Right renal cortex interstitium (tissue), 3 donors: ENCODE data around the gene VKORC1. TPM values are rescaled to one million over a fixed set of nuclear protein-coding genes. Genes with fewer than 3 reads are reported as not detected.

ENCODE experiments used
- DNase-seq, 3 donors: peaks; one replicate each; pipeline ENCODE4 v3.0.0-alpha.2; 2013; ENCODE audit warnings: low read depth in 3 of 3, low spot score in 2 of 3
- polyA plus RNA-seq, 3 donors: library from polyadenylated mRNA; unstranded; fragments of 120-200 nt; gene quantifications; one replicate each; pipeline ENCODE4 v1.2.1, GENCODE V29; 2013; ENCODE audit not compliant: insufficient read length in 3 of 3

The VKORC1 gene
- polyA plus RNA-seq, 3 donors: 65.6 to 75.1 (median 75.1) TPM

DNA sequence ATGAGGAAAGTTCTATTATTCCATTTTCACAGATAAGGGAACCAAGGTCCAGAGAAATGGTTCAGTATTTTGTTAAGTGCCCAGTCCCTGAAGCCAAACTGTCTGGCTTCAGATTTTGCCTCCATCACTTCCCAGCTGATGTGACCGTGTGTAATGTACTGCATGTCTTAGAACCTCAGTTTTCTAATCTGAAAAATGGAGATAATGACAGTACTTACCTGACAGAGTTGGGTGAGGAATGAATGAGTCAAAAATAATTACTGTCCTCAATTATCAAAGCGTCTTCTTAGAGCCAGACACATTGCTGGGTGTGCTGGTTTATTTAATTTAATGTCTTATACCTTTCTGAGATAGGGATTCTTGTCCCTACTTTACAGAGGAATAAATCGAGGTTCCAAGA, 27.3 kb downstream of the VKORC1 start:
- DNase-seq: no peak

DNA sequence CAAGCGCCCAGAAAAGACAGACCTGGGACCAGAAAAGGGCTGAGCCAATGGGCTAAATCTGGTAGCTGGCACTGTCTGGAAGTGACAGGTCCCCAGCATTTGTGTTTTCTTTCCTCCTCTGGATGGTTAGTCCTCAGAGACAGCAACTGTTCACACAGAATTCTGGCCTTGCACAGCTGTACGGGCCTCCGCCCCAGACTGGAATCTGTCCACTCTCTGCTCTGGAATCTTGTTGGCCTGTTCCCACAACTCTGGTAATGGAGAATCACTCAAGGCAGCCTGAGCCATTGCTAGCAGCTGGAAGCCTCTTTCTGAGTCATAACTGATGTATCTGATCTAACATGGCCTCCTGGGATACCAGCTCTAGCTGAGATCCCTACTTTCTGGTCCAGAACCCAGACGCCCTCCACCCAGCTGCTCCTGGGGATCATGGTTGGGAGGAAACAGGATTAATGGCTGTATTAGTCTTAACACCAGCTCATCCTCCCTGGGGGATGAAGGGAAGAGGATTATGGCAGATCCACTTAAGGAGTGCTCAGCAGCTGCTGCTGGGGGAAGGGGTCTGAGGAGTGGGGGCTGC, 29.6 kb downstream of the VKORC1 start:
- no peak for DNase-seq

DNA sequence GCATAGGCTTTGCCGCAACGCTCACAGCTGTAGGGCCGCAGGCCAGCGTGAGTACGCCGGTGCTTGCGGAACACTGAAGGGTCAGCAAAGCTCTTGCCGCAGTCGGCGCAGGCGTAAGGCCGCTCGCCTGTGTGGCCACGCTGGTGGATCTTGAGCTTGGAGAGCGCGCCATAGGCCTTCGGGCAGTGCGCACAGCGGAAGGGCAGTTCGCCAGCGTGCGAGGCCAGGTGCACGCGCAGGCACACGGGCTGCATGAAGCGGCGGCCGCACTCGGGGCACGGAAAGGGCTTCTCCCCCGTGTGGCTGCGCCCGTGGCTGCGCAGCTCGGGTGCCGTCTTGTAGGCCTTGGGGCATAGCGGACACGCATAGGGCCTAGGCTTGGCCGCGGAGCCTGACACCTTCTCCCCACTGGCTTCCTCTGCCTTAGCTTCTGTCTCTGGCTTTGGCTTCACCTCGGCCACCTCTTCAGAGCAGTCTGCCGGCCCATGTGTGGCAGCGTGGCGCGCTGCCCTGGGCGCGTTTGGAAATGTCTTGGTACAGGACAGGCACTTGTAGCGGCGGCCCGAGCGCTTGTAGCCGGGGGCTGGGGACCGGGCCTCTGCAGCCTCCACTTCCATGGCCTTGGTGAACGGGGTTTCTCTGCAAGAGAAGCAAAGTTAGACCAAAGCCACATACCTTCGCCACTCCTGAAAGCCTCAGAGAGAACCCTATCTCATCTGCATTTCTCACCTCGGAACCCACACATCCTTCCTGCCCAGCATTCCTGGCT, 30.6 kb downstream of the VKORC1 start:
- no peak for DNase-seq

DNA sequence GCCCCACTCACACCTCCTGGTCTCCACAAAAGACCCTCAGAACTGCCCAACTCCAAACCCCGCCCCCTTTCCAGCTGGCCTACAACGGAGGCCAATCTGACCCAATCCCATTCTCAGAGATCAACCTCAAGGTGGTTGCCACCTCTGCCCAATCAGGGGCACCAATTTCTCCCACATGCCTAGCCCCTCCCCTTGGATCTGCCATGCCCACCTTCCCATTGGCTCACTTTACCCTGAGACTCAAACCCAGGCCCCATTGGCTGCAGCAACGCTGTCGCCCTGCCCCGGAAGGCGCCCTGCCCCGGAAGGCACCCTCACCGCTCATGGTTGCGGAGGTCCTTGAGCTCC, 31.1 kb downstream of the VKORC1 start:
- no peak for DNase-seq

DNA sequence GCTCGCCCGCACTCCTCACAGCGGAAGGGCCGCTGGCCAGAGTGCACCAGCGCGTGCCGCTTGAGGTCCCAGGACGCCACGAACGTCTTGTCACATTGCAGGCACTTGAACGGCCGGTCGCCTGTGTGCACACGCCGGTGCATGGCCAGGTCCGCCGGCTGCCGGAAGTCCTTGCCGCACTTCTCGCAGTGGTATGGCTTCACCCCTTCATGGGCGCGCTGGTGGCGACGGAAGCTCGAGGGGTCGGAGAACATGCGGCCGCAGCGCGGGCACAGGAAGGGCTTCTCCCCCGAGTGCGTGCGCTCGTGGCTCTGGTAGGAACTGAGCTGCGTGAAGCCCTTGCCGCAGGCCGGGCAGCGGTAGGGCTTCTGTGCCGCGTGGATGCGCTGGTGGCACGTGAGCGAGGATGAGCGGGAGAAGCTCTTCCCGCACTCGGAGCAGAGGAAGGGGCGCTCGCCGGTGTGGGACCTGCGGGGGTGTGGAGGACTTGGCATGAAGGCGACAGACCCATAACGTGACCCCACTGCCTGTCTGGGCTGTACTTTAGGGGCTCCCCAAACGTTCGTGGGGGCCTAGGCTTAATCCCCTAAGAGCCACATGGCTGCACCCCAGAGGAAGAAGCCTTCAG, 32.7 kb downstream of the VKORC1 start:
- no peak for DNase-seq

DNA sequence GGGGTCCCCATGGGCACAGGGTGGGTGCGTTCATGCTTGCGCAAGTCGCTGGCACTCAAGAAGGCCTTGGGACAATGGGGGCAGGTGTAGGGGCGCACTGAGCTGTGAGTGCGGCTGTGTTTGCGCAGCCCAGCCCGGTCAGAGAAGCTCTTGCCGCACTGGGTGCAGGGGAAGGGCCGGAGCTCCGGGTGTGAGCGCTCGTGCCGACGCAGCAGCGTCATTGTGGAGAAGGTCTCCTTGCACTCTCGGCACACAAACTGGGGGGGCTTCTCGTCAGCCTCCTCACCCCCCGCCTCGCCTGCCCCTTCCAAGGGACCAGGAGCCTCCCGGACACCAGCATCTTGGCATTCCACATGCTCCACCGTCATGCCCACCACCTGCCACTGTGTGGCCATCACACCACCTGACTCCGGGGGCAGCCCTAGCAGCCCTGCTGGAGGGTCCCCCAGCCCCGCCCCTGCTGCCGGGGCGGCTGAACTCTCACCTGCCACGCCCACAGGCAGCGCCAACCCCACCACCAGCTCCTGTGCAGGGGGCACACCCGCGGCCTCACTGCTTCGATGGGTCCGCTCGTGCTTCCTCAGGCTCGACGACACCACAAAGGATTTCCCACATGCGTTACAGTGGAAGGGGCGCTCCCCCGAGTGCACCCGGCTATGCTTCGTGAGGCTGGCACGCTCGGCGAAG, 33.3 kb downstream of the VKORC1 start:
- DNase-seq: no peak

DNA sequence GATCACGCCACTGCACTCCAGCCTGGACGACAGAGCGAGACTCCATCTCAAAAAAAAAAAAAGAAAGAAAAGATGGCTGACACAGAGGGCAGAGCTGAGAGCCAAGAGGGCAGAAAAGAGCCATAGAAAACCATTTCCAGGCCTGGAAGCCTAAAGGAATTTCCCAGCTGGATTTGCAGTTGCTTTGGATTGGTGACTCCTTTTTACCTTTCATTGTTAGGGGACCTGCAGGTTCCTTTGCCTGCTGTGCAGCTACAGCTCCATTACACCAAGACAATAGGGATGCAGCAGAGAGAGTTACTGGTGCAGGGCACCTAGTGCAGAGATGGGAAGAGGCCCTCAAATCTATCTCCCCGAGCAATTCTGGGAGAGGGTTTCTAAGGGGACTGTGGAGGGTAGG, 39.0 kb downstream of the VKORC1 start:
- no peak for DNase-seq

DNA sequence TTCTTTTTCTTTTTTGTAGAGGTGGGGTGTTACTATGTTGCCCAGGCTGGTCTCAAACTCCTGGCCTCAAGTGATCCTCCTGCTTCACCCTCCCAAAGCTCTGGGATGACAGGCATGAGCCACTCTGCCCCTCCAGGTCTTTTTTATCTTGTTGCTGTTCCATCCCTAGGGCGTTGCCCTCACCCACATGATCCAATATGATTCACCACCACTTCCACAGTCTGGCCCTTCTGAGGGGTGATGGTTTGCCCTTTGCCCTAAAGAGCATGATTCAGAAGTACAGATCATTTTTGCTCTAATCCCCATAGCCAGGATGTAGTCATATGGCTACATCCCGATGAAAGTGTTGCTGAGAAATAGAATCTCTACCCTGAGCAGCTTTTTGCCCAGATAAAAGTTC, 42.5 kb downstream of the VKORC1 start:
- DNase-seq: no peak

DNA sequence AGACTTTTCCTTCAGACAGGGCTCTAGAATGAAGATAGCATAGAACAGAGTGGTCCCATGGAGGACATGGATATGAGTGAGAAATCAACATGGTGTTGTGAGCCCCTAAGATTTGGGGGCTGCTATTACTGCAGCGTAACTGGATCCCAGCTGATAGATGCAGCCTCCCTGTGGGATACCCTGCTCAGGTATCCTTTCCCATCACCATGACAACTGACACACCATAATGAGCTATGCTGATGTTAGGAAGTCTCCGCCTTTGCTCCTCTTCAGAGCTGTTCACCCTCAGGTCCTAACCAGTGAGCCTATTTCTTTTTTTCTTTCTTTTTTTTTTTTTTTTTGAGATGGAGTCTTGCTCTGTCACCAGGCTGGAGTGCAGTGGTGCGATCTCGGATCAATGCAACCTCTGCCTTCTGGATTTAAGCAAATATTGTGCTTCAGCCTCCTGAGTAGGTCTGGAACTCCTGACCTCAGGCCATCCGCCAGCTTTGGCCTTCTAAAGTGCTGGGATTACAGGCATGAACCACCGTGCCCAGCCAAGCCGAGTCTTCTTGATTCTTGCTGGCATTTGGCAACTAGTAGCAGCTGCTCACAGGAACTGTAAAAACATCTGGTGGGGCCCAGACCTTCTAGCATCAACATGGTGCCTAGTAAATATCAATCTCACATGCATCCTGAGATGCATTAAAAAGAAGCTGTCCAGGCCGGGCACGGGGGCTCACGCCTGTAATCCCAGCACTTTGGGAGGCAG, 44.1 kb downstream of the VKORC1 start:
- no peak for DNase-seq

DNA sequence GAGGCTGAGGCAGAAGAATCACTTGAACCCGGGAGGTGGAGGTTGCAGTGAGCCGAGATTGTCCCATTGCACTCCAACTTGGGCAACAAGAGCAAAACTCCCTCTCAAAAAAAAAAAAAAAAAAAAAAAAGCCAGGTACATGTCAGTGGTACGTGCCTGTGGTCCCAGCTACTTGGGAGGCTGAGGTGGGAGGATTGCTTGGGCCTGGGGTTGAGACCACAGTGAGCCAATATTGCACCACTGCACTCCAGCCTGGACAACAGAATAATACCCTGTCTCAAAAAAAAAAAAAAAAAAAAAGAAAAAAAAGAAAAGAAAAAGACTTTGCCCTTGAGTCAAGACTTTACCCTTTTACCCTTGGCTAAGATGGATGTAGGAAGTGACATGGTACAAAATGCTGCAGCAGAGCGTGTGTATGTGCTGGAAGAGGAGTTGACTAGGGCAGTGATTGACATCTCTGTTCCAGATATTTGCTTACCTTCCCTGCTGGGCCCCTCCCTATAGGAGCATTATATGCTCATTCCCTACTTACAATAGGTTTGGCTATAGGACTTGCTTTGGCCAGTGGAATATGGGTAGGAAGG, 50.6 kb downstream of the VKORC1 start:
- no peak for DNase-seq

DNA sequence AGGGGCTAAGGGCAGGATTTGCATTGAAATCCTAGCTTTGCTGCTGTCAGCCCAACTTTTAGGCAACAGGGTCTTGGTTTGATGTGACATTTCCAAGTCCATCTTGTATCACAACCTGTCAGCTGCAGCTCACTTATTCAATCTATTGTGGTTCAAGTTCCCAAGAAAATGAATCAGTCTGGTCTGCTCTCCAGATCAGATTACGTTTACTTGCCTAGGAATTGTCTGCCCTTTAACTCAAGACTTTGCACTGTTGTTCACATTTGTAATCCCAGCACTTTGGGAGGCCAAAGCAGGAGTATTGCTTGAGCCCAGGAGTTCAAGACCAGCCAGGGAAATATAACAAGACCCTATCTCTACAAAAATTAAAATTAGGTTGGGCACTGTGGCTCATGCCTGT, 51.2 kb downstream of the VKORC1 start:
- no peak for DNase-seq

DNA sequence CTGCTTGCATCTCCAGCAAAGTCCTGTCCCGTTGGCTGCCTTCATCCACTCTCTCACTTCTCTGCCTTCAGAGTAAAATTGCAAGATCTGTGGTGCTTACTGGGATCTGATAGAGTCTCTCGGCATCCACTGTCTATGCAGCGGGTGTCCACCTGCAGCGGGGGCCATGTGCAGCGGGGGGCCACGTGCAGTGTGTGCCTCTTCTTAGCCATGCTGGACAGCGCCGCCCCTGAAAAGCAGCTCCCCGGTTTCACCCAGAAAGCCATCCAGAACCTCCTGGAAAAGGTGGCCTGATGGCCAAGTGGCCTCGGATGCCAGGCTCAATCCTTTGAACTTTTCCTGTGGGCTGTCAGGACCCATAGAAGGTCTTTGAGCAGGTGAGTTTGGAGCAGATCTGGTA, 51.7 kb downstream of the VKORC1 start:
- no peak for DNase-seq

Other genes with a start within 250 kb of the VKORC1 start
- 10 to 100 TPM; 35.8 to 40.7 (median 39.3) TPM for gene BCL7C, start 200.7 kb downstream of the VKORC1 start, polyA plus RNA-seq
- 1 to 10 TPM; 6.7 to 7.4 (median 6.7) TPM for gene CTF1, start 198.2 kb downstream of the VKORC1 start, polyA plus RNA-seq
- 10 to 100 TPM; 16.1 to 20.5 (median 18.0) TPM for gene FBXL19, start 171.2 kb downstream of the VKORC1 start, polyA plus RNA-seq
- gene ORAI3, start 145.7 kb downstream of the VKORC1 start, polyA plus RNA-seq: 10 to 100 TPM; 18.0 to 19.6 (median 19.2) TPM
- gene SETD1A, start 137.0 kb downstream of the VKORC1 start, polyA plus RNA-seq: 10 to 100 TPM; 13.0 to 14.4 (median 13.2) TPM
- 1 to 10 TPM; 7.3 to 8.9 (median 8.3) TPM for gene HSD3B7, start 109.6 kb downstream of the VKORC1 start, polyA plus RNA-seq
- gene STX1B, start 84.2 kb downstream of the VKORC1 start, polyA plus RNA-seq: 1 to 10 TPM in 2 of 3 donors, under 1 TPM in 1; 0.89 to 1.3 (median 1.0) TPM
- gene STX4, start 61.2 kb downstream of the VKORC1 start, polyA plus RNA-seq: 10 to 100 TPM; 33.9 to 36.1 (median 34.4) TPM
- 1 to 10 TPM; 3.2 to 4.1 (median 3.7) TPM for gene ZNF668, start 20.6 kb downstream of the VKORC1 start, polyA plus RNA-seq
- 10 to 100 TPM; 10.8 to 11.9 (median 11.7) TPM for gene ZNF646, start 20.4 kb downstream of the VKORC1 start, polyA plus RNA-seq
- gene PRSS53, start 5.9 kb downstream of the VKORC1 start, polyA plus RNA-seq: under 1 TPM; 0.44 to 0.82 (median 0.60) TPM
- 10 to 100 TPM; 32.4 to 37.6 (median 35.1) TPM for gene BCKDK, start 13.6 kb upstream of the VKORC1 start, polyA plus RNA-seq
- gene KAT8, start 22.9 kb upstream of the VKORC1 start, polyA plus RNA-seq: 10 to 100 TPM; 57.7 to 66.8 (median 58.0) TPM
- gene PRSS8, start 40.9 kb upstream of the VKORC1 start, polyA plus RNA-seq: 10 to 100 TPM; 48.9 to 59.4 (median 52.4) TPM
- gene PRSS36, start 55.3 kb upstream of the VKORC1 start, polyA plus RNA-seq: 1 to 10 TPM in 2 of 3 donors, under 1 TPM in 1; 0.78 to 1.4 (median 1.2) TPM
- 100 to 1,000 TPM; 627 to 720 (median 667) TPM for gene FUS, start 85.3 kb upstream of the VKORC1 start, polyA plus RNA-seq
- 10 to 100 TPM in 1 of 3 donors, 1 to 10 TPM in 2; 8.1 to 10.7 (median 9.4) TPM for gene PYCARD, start 108.0 kb upstream of the VKORC1 start, polyA plus RNA-seq
- under 1 TPM; 0.06 to 0.07 (median 0.06) TPM for gene TRIM72, start 119.3 kb upstream of the VKORC1 start, polyA plus RNA-seq
- not detected for gene PYDC1, start 122.3 kb upstream of the VKORC1 start, polyA plus RNA-seq
- 1 to 10 TPM; 1.5 to 2.0 (median 1.9) TPM for gene ITGAM, start 165.2 kb upstream of the VKORC1 start, polyA plus RNA-seq